COR-L47 (cell line): ENCODE measurements around the gene TMF1.

Experiments
- DNase-seq: peaks from one replicate; lab custom pipeline; 2025; lab: John Stamatoyannopoulos, UW

Gene TMF1

DNA sequence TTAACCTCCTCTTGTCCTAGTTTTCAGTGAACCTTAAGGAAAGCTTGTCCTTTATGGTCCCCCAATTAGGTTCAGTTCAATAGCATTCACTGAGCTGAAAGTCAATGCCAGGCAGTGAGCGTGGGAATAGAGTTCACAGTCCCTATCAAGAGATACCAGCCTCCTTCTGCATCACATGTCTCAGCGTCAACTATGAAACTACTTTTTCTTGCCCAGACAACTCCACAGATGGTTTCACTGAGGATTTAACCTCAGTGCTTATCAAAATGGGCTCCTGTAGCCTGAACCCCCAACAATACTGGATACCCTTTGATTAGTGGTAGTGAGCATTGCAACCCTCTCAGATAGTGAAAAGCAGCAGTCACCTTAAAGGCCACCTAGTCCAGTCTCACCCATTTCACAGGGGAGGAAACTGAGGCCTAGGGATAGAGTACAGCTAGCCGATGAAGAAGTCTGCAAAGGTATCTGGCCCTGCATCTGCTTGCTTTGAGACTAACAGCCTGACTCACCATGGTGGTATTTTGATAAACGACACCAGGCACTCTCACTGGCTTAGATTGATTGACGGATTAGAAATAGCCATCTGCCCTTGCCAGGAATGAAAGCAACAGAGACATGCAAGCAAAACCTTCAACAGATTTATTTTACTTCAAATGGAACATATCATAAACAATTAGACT is 29.6 kb upstream of the TMF1 start:
- no peak for DNase-seq

DNA sequence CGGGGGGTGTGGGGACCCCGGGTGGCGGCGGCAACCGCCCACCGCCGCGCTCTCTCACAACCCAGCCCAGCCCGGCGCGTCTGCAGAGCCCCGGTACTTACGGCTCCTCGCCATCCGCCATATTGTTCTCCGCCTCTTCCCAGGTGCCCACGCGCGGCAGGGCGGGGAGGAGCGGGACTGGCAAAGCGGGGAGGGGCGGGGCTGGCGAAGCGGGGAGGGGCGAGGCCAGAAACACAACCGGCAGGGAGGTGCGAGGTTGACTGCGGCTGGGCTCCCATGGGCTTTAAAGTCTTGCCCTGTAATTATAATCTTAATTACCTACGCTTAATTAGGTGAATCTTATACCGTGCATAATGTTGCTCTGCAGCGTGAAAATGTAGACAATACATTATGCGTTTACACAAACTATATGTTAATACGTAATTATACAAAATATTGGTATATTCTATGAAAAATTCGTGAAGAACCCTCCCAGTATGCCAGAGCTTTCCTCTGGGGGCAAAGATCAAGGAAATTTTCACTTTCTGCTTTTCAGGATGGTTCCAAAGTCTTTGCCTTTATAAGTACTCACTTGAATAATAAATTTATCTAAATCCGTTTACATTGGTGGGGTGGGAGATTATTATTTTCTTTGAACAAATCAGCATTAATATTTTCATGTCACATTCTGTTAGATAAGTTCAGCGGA is 28.2 kb upstream of the TMF1 start, which contains the start of gene UBA3:
Gene UBA3 (minus strand): TSS at position 133 of the 688 bp plus-strand sequence. CDS start 12 bp downstream, at position 121.
- DNase-seq, result peak; percentile 70

DNA sequence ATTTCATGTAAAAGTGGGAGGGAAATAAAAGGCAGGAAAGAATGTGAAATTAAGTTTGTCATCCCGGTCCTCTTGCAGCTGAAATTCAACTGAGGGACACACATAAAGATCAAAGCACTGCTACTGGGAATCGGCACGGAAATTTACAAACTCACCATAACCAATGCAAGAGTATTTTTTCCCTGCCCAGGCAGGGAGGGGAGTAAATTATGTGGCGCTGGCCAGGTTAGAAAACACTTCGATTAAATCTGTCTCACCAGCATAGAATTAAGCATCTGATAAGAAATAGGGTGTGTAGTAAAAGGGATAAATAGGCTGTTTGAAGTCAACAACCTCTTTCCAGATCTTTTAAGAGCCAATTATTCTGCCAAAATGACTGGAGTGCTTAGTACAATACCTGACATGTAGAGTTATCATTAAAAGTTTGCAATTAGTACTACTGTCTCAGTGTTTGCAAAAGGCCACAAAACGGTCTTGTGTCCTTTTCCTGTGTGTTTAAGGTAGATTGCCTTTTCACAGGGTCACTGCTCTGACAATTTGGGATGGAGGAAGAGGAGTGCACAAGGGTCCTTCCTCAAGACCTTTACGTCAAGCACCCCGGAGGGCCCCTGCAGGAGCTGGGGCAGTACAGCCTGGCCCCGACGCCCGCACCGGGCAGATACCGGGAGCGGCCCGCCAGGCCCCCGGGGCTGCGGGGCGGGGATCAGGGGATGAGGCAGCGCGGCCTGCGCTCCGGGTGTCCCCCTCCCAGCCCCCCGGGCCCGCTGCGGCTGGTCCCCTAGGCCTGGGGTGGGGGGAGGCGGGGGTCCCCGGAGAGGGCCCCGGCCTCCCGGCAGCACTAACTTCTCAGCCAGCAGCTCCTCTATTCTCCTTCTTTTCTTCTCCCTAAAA is 27.4 kb upstream of the TMF1 start:
- DNase-seq, result no peak

DNA sequence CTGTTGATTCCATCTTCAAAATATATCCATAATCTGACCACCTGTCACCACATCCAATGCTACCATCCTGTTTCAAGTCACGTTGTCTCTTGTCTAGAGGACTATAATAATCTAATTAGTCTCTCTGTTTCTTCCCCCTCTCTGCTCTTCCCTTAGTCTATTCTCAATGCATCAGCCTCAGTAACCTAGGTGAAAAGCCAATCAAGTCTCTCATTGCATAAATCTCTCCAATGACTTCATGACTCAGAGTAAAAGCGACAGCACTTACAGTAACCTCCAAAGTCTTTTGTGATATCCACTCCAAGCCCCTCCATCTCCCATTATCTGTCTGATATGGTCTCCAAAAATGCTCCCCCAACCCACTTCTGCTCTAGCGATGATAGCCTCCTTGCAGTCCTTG is 20.8 kb upstream of the TMF1 start:
- no peak for DNase-seq

DNA sequence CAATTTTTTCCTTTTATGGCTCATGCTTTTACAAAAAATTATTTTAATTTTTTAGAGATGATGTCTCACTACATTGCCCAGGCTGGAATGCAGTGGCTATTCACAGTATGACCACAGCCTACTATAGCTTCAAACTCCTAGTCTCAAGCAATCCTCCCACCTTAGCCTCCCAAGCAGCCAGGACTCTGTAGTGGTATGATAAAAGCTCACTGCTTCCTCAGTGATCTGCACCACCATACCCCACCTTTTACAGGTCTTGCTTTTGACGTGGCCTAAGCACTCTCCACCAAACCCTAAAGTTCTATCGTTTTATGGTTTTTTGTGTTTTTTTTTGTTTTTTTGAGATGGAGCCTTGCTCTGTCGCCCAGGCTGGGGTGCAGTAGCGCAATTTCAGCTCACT is 14.0 kb upstream of the TMF1 start:
- DNase-seq, result no peak

DNA sequence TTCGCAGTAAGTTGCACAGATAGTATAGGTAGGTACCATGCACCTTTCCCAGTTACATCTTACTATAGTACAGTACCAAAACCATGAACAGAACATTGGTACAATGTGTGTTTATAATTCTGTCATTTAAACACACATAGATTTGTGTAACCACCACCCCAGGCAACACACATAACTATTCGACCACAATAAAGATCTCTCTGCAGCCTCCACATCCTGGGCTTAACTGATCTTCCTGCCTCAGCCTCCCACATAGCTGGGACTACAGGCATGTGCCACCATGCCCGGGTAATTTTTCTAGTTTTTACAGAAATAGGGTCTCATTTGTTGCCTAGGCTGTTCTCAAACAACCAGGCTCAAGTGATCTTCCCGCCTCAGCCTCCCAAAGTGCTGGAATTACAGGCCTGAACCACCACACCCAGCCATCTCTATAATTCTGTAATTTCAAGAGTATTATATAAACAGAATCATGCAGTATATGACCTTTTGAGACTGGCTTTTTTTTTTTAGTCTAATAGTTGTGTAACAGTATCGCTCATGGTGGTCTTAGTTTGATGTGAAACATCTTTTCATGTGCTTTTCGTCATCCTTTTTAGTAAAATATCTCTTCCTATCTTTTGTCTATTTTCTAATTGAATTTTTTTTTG is 13.3 kb upstream of the TMF1 start:
- no peak for DNase-seq

DNA sequence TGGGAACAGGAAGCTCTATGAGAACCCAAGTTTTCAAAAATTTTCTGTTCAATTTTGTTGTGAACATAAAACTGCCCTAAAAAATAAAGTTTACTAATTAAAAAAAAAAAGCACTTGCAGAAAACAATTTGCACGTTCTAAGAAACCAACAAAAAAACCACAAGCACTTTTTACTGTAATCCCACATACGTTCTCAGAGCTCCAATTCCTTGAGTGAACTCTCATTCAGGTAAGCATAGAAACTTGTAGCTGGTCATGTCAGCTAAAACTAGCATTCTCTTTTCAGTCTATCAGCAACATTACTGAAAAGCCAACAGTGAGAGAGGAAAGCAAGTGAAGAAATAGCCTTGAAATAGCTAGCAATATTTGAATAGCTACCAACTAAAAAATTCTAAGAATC is 11.5 kb upstream of the TMF1 start:
- DNase-seq, result no peak

DNA sequence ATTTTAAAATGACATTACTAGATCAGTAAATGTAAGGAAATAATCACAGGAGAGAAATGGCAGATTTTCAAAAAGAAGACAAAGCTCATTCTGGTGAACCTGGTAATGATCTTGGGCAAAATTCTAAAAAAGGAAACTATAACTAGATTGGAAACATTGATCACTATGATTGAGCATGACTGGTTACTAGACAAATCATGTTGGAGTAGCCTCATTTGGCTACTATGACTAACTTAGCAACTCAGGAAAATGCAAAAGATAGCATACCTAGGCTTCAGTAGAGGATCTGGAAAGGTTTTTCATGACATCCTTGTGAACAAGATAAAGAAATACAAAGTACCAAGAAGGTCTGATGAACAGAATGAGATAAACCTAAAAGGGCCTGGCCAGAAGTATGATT is 7.6 kb upstream of the TMF1 start:
- DNase-seq, result no peak

DNA sequence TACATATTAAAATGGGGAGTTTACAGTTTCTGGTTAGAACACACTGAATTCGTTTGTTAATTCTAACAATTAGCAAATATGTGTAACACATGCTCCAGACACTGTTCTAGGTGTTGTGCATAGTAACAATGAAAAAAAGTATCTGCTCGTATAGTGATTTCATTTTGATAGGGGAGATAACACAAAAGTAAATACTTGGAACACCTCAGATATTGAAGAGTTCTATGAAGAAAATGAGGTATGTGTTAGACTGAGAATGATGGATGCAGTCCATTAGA is 6.8 kb upstream of the TMF1 start:
- no peak for DNase-seq

DNA sequence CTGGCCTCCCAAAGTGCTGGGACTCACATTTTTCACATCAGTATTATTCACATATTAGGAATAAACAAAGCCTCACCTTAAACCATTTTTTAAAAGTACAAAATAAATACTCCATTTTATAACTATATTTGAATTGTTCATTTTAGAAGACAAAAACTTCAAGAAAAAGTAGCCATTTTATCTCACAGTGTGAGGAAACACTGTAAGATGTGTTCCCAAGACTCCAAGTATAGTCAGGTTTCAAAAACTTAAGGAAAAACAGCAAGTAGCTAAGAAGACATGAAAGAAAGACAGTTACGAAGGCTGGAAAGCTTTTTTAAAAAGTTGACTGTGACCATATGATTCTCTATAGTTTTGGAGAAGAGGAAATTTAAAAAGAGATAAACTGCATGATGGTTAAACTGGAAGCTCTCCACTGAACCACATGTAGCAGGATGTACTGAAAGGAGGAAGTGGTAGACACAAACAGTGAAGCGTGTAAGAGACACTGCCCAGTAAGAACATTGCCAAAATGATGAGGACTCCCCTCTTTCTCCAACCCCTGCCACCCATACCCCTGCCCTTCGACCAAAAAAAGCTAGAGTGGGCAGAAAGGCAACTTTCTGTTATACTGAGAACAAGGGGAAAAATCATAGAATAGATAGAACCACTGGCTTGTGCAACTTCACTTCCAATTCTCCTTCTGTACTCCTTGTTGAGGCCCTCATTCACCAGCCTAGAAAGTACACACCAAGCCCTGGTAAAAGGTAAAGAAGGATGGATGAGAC is 6.2 kb upstream of the TMF1 start:
- no peak for DNase-seq

DNA sequence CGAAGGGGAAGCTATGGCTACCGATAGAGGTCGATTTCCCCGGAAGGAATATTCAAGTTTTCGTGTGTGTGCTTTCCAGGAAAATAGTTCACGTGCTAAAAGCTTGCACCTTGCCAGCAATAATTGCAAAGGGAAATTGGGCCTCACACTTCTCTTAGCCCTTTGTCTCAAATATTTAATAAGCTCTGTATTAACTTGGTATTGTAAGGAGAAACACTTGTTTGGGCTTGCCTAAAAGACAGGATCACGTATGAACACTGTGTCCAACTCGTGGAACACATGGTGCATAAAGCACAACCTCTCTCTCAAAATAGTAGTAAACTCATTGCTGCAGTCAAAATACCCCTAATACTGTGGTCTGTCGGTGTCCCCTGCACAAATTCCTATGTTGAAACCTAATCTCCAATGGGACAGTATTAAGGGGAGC is 352 bp upstream of the TMF1 start:
- no peak for DNase-seq

DNA sequence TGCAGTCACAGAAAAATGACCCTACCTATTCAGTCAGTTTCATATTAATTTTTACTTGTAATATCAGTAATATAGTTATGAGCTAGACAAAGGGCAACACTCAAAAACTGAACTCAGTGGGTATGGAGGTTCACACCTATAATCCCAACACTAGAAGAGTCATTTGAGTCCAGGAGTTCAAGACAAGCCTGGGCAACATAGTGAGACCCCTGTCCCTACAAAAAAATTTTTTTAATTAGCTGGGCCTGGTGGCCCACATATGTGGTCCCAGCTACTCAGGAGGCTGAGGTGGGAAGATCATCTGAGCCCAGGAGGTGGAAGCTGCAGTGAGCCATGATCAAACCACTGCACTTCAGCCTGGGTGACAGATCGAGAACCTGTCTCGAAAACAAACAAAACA is 3.1 kb downstream of the TMF1 start:
- no peak for DNase-seq

DNA sequence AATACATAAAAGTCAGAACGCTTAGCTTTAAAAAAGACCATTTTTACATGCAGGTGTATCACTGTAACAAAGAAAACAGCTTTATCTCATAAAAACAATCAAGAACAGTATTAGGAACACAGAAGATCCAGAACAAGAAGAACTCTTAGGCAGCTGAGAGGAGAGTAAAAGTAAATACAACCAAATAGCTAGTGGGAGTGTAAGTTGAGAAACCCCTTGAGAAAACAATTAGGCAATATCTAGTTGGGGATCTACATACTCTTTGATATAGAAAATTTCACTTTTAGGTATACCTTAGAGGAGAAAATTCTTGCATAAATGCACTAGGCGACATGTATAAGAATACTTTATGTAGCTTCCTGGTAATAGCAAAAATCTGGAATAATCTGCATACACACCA is 7.5 kb downstream of the TMF1 start:
- no peak for DNase-seq

DNA sequence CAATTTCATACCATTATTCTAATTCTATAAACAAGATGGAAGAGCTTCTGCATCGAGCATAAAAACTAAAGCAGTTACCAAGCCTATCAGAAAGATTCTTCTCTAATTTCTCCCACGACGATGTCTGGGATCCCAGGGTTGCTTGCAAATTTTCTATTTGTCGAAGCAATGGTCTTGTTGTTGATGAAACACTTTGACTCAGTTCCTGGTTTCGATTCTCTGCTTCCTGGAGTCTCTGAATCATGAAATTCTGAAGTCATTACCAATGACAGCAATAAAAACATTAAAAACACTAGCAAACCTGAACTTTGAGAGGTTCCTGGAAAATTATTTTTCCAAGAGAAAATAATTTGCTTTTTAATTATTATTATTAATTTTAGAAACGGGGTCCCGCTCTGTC is 18.7 kb downstream of the TMF1 start:
- DNase-seq, result no peak

DNA sequence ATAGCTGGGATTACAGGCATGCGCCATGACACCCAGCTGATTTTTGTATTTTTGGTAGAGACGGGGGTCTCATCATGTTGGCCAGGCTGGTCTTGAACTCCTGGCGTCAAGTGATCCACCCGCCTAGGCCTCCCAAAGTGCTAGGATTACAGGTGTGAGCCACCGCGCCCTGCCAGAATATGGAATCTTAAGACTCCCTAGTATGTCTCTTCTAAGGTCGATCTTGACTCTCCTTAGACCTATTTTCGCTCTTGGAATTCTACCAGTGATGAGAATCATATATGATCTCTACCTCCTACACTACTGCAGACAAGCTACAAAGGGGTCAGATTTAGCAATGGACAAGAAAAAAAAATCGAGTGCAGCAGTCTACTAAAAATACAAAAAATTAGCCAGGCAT is 19.4 kb downstream of the TMF1 start:
- DNase-seq, result no peak

DNA sequence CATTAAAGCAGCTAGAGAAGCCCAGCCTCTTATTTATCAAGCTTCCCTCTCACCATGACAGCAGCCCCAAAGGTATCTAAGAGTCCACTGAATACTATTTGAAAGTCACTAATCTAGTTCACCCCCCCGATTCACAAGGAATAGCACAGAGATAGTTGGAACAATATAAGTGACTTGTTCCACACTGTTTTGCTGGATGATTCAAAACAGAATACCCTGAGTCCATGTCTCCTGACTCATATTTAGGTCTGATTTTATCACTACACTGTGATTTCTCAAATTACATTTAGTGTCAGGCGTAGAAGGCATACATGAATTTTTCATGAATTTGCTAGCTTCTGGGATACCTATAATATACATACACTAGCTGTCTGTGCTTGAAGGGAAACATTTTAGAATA is 20.0 kb downstream of the TMF1 start:
- no peak for DNase-seq

DNA sequence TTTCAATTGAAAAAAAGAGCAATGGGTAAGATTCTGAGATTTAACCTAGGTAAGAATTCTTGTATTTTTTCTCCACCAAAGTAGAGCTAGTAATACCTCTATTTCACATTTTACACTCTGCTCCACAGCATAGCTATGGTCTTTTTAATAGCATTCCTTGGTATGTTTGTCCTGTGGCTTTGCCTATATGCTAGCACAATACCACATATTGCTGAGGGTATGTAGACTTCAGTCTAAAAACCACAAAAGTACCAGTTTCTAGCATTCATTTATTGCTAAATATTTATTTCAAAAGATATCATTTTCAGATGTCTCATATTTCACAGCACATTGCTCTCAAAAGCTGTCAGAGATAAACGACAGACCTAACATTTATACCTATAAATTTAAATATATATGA is 20.5 kb downstream of the TMF1 start:
- DNase-seq, result no peak

DNA sequence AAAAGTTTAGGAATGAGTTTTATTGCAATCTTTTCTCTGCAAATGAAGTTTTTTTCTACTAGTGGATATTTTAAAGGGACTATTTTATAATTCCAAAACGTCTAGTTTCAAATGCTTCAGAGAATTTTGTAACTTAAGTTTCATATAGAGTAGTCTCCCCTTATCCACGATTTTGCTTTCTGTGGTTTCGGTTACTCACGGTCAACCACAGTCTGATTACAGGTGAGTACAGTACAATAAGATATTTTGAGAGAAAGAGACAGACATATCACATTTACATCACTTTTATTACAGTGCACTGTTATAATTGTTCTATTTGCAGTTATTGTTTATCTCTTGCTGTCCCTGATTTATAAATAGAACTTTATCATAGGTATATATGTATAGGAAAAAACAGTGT is 31.3 kb downstream of the TMF1 start:
- DNase-seq, result no peak

DNA sequence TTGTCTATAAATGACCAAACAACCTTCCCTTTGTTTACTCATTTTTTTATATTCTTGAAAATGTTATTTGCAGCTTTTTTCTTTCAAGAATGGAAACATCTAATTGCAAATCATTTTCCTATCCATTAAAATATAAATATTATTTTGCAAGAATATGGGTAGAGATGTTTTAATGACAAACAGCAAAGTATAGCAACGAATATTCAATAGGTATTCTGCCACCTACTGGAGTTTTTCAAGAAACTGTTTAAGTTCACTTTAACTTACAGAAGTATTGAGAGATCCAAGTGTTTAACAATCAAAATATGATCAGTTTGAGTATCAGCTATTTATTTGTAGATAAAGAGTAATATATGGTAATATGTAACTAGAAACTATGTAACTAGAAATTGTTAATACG is 31.7 kb downstream of the TMF1 start:
- DNase-seq, result no peak

DNA sequence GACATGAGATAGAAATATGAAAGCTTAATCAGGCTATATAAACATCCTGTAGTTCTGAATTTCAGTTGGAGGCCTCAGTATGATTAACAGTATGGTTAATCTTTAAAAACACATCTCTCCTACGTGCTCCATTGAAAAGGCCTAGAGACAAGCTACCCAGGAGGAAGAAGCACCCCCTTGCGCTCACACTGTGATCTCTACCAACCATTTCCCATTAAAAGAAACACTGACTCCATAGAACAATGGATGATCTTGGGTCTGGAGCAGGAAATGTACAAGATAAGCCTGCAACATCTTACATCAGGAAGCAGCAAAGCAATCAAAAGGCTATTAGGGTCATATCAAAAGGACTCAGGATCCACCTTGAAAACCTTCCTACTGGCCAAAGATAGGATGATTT is 35.2 kb downstream of the TMF1 start:
- DNase-seq, result no peak

DNA sequence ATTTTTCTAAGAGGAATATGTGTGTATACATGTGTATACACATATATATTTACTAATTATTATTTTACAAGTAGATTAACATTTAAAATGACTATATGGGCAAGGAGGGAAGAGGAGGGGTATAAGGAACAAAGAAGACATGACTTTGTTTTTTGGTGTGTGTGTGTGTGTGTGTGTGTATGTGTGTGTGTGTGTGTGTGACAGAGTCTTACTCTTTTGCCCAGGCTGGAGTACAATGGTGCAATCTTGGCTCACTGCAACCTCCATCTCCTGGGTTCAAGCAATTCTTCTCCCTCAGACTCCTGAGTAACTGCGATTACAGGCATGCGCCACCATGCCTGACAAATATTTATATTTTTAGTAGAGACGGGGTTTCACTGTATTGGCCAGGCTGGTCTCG is 36.0 kb downstream of the TMF1 start:
- no peak for DNase-seq

DNA sequence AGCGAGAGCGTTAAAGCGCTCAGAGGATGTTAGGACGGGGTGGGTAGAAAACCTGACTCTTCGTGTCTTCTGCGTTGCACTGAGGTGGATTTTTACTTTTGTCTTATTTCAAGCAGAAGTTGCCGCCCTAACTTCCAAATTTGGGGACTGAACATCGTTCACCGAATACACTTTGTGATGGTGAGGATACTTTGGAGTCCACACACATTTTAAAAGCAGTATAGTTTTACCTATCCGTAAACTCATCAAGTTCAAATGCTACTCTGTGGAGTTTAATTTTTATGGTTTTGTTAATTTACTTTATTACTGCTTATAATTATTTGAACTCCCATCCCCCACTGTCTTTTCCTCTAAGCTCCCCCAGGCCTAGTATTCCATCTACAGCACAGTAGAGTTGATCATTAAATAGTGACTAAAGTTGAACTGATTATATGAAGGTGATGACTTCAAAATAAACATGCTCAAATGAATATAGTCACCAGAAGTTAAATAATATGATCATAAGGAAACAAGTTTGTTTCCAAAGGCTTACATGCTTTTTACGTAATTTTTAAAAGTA is 38.0 kb downstream of the TMF1 start:
- no peak for DNase-seq
